ENCODE results near the gene MKNK2. TPM values are rescaled to one million over a fixed set of nuclear protein-coding genes. Genes with fewer than 3 reads are reported as not detected.

MKNK2 gene
- total and polyA plus RNA-seq, 2 of the 13 experiments (the other 11 are each of a cell fraction or from before 2014, with no cell fraction given) = 44.9 to 112 TPM

DNA sequence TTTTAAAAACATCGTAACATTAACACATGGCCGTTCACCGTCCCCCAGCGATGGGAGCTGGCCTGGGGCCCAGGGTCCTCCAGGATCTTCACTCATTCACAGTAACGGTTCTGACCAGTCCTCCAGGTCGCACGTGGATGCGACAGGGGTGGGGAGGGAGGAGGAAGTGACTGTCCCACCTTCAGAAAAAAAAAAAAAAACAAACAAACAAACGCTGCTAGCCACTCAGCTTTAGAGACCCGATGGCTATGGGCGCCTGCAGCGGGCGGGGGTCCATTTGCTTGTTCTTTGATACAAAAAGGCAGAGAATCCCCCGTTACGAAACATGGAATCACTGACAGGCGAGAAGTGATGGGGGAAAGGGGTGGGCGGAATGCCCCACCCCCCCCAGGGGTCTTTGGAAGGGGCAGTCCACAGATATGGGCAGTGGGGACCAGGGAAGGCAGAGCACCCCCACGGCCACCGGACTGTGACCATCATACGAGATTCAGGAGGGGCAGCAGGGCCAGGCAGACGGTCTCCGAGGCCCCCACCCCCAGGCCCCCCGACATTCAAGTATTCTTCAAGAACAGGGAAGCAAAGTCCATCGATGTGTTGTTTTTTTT, 13.3 kb downstream of the MKNK2 start:
- Histone ChIP-seq H3K9ac (ENCODE audit: insufficient read depth, low read depth, low read length) (no peak overlapping the region), H3K9me3 (ENCODE audit: low read length) (no peaks in the 10 kb centered on the region), H2AFZ (ENCODE audit: low read length) (no peak overlapping the region), H3K4me2 (ENCODE audit: low read depth, low read length) (no peak overlapping the region), H3K79me2 (ENCODE audit: insufficient read depth, low read length) (no peaks in the 10 kb centered on the region), H3K36me3 (replicated peaks in 1 of 2; ENCODE audit: control insufficient read depth in 1 of 2, insufficient read depth in 2 of 2, low read length in 2 of 2) (peaks cover 15 to 34% of the 10 kb centered on the region in 2 experiments; a peak in 4 of 5 replicates), H3K4me1 (ENCODE audit: insufficient read depth, low read length) (peaks cover 2% of the 10 kb centered on the region), H3K27ac (ENCODE audit: extremely low read length, insufficient read depth, low read length) (no peak overlapping the region), H3K4me3 (replicated peaks in 1 of 3; ENCODE audit: insufficient read depth in 1 of 3, low read depth in 2 of 3, low read length in 3 of 3) (no peak overlapping the region), H3K27me3 (ENCODE audit: control insufficient read depth in 1 of 2, insufficient read depth in 2 of 2, low read length in 2 of 2) (peaks cover 0 to 1% of the 10 kb centered on the region in 2 experiments; a peak in 1 of 5 replicates), H4K20me1 (ENCODE audit: insufficient read depth, low read length) (no peaks in the 10 kb centered on the region)
- BruUV-seq (replicated peaks) = TSS peak; percentile 62
- intact Hi-C loops (cut with micrococcal nuclease; ENCODE audit: unreplicated experiment) (no loop called here), in situ Hi-C loops (cut with HindIII; ENCODE audit: extremely low pct_ligation_motif_present, low pct_unique_long_range_greater_than_20kb) (no loop called here)
- WGBS (ENCODE audit: low lambda C conversion rate) = 95% methylated on average over 24 of the region's 24 CpGs
- ChIA-PET POLR2A (interaction anchor here (1.8 to 2.6 kb wide), 2 partner anchors 11 to 14 kb away, joined by 4 to 7 read pairs; no protein-coding TSS in a partner anchor), CTCF (ENCODE audit: low intra/inter-chr PET ratio, low total read pairs) (no interaction called here)
- no peak for DNase-seq (ENCODE audit: low spot score)
- TF ChIP-seq AGO1 (IDR thresholded peaks at IDR 0.05; ENCODE audit: low read depth, low read length, poor library complexity, severe bottlenecking) (no peak), HNRNPH1 (optimal IDR thresholded peaks at IDR 0.05; ENCODE audit: low read depth, low read length) (no peak), HNRNPK (IDR thresholded peaks at IDR 0.05; ENCODE audit: low read depth, low read length, poor library complexity, severe bottlenecking) (no peak), ZNF343 (CRISPR knock-in tag; IDR thresholded peaks at IDR 0.05) (no peak)
- TF ChIP-seq, protein P1, sequence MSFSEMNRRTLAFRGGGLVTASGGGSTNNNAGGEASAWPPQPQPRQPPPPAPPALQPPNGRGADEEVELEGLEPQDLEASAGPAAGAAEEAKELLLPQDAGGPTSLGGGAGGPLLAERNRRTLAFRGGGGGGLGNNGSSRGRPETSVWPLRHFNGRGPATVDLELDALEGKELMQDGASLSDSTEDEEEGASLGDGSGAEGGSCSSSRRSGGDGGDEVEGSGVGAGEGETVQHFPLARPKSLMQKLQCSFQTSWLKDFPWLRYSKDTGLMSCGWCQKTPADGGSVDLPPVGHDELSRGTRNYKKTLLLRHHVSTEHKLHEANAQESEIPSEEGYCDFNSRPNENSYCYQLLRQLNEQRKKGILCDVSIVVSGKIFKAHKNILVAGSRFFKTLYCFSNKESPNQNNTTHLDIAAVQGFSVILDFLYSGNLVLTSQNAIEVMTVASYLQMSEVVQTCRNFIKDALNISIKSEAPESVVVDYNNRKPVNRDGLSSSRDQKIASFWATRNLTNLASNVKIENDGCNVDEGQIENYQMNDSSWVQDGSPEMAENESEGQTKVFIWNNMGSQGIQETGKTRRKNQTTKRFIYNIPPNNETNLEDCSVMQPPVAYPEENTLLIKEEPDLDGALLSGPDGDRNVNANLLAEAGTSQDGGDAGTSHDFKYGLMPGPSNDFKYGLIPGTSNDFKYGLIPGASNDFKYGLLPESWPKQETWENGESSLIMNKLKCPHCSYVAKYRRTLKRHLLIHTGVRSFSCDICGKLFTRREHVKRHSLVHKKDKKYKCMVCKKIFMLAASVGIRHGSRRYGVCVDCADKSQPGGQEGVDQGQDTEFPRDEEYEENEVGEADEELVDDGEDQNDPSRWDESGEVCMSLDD (CRISPR knock-in tag; IDR thresholded peaks at IDR 0.05; ENCODE audit: borderline replicate concordance) = no peak
- TF ChIP-seq, protein P2, sequence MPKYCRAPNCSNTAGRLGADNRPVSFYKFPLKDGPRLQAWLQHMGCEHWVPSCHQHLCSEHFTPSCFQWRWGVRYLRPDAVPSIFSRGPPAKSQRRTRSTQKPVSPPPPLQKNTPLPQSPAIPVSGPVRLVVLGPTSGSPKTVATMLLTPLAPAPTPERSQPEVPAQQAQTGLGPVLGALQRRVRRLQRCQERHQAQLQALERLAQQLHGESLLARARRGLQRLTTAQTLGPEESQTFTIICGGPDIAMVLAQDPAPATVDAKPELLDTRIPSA (CRISPR knock-in tag; IDR thresholded peaks at IDR 0.05; ENCODE audit: borderline replicate concordance) = no peak
- TF ChIP-seq, protein P3, sequence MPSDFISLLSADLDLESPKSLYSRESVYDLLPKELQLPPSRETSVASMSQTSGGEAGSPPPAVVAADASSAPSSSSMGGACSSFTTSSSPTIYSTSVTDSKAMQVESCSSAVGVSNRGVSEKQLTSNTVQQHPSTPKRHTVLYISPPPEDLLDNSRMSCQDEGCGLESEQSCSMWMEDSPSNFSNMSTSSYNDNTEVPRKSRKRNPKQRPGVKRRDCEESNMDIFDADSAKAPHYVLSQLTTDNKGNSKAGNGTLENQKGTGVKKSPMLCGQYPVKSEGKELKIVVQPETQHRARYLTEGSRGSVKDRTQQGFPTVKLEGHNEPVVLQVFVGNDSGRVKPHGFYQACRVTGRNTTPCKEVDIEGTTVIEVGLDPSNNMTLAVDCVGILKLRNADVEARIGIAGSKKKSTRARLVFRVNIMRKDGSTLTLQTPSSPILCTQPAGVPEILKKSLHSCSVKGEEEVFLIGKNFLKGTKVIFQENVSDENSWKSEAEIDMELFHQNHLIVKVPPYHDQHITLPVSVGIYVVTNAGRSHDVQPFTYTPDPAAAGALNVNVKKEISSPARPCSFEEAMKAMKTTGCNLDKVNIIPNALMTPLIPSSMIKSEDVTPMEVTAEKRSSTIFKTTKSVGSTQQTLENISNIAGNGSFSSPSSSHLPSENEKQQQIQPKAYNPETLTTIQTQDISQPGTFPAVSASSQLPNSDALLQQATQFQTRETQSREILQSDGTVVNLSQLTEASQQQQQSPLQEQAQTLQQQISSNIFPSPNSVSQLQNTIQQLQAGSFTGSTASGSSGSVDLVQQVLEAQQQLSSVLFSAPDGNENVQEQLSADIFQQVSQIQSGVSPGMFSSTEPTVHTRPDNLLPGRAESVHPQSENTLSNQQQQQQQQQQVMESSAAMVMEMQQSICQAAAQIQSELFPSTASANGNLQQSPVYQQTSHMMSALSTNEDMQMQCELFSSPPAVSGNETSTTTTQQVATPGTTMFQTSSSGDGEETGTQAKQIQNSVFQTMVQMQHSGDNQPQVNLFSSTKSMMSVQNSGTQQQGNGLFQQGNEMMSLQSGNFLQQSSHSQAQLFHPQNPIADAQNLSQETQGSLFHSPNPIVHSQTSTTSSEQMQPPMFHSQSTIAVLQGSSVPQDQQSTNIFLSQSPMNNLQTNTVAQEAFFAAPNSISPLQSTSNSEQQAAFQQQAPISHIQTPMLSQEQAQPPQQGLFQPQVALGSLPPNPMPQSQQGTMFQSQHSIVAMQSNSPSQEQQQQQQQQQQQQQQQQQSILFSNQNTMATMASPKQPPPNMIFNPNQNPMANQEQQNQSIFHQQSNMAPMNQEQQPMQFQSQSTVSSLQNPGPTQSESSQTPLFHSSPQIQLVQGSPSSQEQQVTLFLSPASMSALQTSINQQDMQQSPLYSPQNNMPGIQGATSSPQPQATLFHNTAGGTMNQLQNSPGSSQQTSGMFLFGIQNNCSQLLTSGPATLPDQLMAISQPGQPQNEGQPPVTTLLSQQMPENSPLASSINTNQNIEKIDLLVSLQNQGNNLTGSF (CRISPR knock-in tag; IDR thresholded peaks at IDR 0.05) = no peak
- no peak for FAIRE-seq
- no peak for ATAC-seq

Measured in HepG2 (cell line).